Thoracic aorta (tissue), 2 donors: ENCODE data around the gene FAM76A. TPM values are rescaled to one million over a fixed set of nuclear protein-coding genes. Genes with fewer than 3 reads are reported as not detected.
A peak's percentile ranks its signal among the peaks of the same experiment; 100 is the strongest.

Experiments
- ATAC-seq: fragments of 150-250 bp; one replicate; pipeline ENCODE4 v1.8.0; 2017; ENCODE audit warnings: low read depth; ENCODE audit not compliant: insufficient number of reproducible peaks, low FRiP score
- DNase-seq: peaks from one replicate; pipeline ENCODE4 v3.0.0-alpha.2; 2020; ENCODE audit warnings: low spot score
- H3K27ac ChIP-seq, 2 donors: fragments of 200-600 bp; sonication (generic); 1 replicate in 1 of 2; 2 replicates in 1 of 2; pipeline ENCODE4 v1.5.1; 2016; ENCODE audit warnings: mild to moderate bottlenecking in 2 of 2, moderate library complexity in 2 of 2
- H3K27me3 ChIP-seq: fragments of 200-600 bp; sonication (generic); replicated peaks from 2 replicates; pipeline ENCODE4 v1.6.0; 2016; ENCODE audit warnings: mild to moderate bottlenecking; ENCODE audit not compliant: insufficient read depth
- H3K36me3 ChIP-seq: fragments of 200-600 bp; sonication (generic); one replicate; pipeline ENCODE4 v1.5.1; 2016
- H3K4me1 ChIP-seq, 2 donors: fragments of 200-600 bp; sonication (generic); 1 replicate in 1 of 2; 2 replicates in 1 of 2; pipeline versions ENCODE4 v1.5.1 to v1.6.0; 2016; ENCODE audit warnings: low read depth in 2 of 2, mild to moderate bottlenecking in 1 of 2; ENCODE audit not compliant: control insufficient read depth in 1 of 2
- H3K4me3 ChIP-seq: fragments of 200-600 bp; sonication (generic); 2 replicates; pipeline ENCODE4 v1.5.1; 2016; ENCODE audit warnings: mild to moderate bottlenecking
- H3K9me3 ChIP-seq: fragments of 200-600 bp; sonication (generic); 2 replicates; pipeline ENCODE4 v1.5.1; 2016
- CTCF ChIP-seq: fragments of 200-600 bp; sonication (generic); IDR thresholded peaks from one replicate; pipeline ENCODE4 v1.5.1; 2019; ENCODE audit warnings: antibody characterized with exemption
- total RNA-seq, 2 donors: library from RNA; depleted of rRNA; stranded (reverse); fragments of >200 nt; gene quantifications; one replicate each; pipeline versions ENCODE4 v1.1.0 to v1.2.3, GENCODE V29; 2016

Gene FAM76A
- total RNA-seq, 2 donors from 2014 or later: 18.0 to 19.0 TPM

GRCh38 chr1:27727126-27727525 is 1.4 kb downstream of the FAM76A start:
- ATAC-seq: no peak
- no peak for TF ChIP-seq CTCF

GRCh38 chr1:27736252-27736651 is 10.5 kb downstream of the FAM76A start:
- H3K36me3 ChIP-seq: peaks cover 46% of the 10 kb centered on the region
- H3K27ac ChIP-seq: no peak overlapping the region
- no peak overlapping the region for H3K4me3 ChIP-seq
- H3K27me3 ChIP-seq: no peaks in the 10 kb centered on the region
- no peaks in the 10 kb centered on the region for H3K4me1 ChIP-seq
- H3K9me3 ChIP-seq: no peaks in the 10 kb centered on the region
- ATAC-seq (no peak), DNase-seq (no peak)
- no peak for TF ChIP-seq CTCF

More at GRCh38 chr1:27727126-27727525, 1.4 kb downstream of the FAM76A start:
- no peak overlapping the region for H3K27ac ChIP-seq
- DNase-seq: no peak
- H3K9me3 ChIP-seq: no peaks in the 10 kb centered on the region
- no peaks in the 10 kb centered on the region for H3K27me3 ChIP-seq
- peaks cover 9% of the 10 kb centered on the region for H3K36me3 ChIP-seq
- peaks cover 8 to 17% of the 10 kb centered on the region in 2 donors for H3K4me1 ChIP-seq
- peak overlapping the region; percentile 99 for H3K4me3 ChIP-seq

- no peak for TF ChIP-seq CTCF
- no peaks in the 10 kb centered on the region for H3K9me3 ChIP-seq
- DNase-seq: no peak
- peaks cover 41% of the 10 kb centered on the region for H3K36me3 ChIP-seq
- no peak overlapping the region for H3K4me3 ChIP-seq
- no peak for ATAC-seq
- no peaks in the 10 kb centered on the region for H3K27me3 ChIP-seq
- H3K27ac ChIP-seq: no peak overlapping the region
- no peaks in the 10 kb centered on the region for H3K4me1 ChIP-seq
Measured at GRCh38 chr1:27741121-27741520, 15.4 kb downstream of the FAM76A start.

- peaks cover 50% of the 10 kb centered on the region for H3K36me3 ChIP-seq
- no peak for TF ChIP-seq CTCF
Measured at GRCh38 chr1:27744556-27744955, 18.8 kb downstream of the FAM76A start.

GRCh38 chr1:27745466-27745865 is 19.7 kb downstream of the FAM76A start:
- Histone ChIP-seq H3K4me3 (no peak overlapping the region), H3K27me3 (no peaks in the 10 kb centered on the region), H3K4me1 (no peaks in the 10 kb centered on the region), H3K9me3 (no peaks in the 10 kb centered on the region), H3K27ac (no peak overlapping the region), H3K36me3 (peaks cover 54% of the 10 kb centered on the region)
- TF ChIP-seq CTCF: no peak
- DNase-seq (no peak), ATAC-seq (no peak)

More at GRCh38 chr1:27744556-27744955, 18.8 kb downstream of the FAM76A start:
- Histone ChIP-seq H3K9me3 (no peaks in the 10 kb centered on the region), H3K27me3 (no peaks in the 10 kb centered on the region), H3K4me1 (no peaks in the 10 kb centered on the region), H3K27ac (no peak overlapping the region), H3K4me3 (no peak overlapping the region)
- no peak for ATAC-seq
- DNase-seq: no peak
